IMR-90 (cell line): ENCODE measurements around the gene ZNF521. TPM values are rescaled to one million over a fixed set of nuclear protein-coding genes. Genes with fewer than 3 reads are reported as not detected.

Experiments used
- ATAC-seq: fragments of 200-7000 bp; cut with Tn5 transposase; 2 replicates; pipeline ENCODE4 v1.9.1; 2020; ENCODE audit warnings: low read depth, mild to moderate bottlenecking, moderate library complexity
- BruUV-seq: library from RNA; stranded (reverse); fragments of 400-500 nt; replicated peaks from 2 replicates; lab custom pipeline; 2021; lab: Mats Ljungman, UMichigan
- CTCF ChIA-PET: fragments of 300-600 bp; formaldehyde crosslinking; extraction: SDS; loops from one replicate; lab custom pipeline; 2021; ENCODE audit warnings: antibody characterized with exemption; lab: Yijun Ruan, JAX
- POLR2A ChIA-PET: fragments of 300-600 bp; sonication (Branson Sonifier 250); formaldehyde crosslinking; loops from one replicate; lab custom pipeline; 2022; ENCODE audit warnings: antibody characterized with exemption; ENCODE audit not compliant: unreplicated experiment; lab: Charles Lee
- DNase-seq: peaks from one replicate; pipeline ENCODE4 v3.0.0; 2013
- H2AFZ ChIP-seq: replicated peaks from 2 replicates; pipeline ENCODE3; 2013; ENCODE audit warnings: low read length, mild to moderate bottlenecking; ENCODE audit not compliant: poor library complexity
- H2AK5ac ChIP-seq: 2 replicates; pipeline ENCODE4 v1.6.1; 2013; ENCODE audit warnings: low read depth, low read length, inconsistent platforms
- H2AK9ac ChIP-seq: replicated peaks from 2 replicates; pipeline ENCODE3; 2013; ENCODE audit warnings: mild to moderate bottlenecking, low read depth, low read length, moderate library complexity; ENCODE audit not compliant: poor library complexity
- H2BK120ac ChIP-seq: 2 replicates; pipeline ENCODE4 v1.6.1; 2013; ENCODE audit warnings: low read depth, low read length, inconsistent platforms
- H2BK15ac ChIP-seq: 3 replicates; pipeline ENCODE4 v1.6.1; 2013; ENCODE audit warnings: low read depth, low read length, inconsistent platforms
- H2BK20ac ChIP-seq: 2 replicates; pipeline ENCODE4 v1.6.1; 2013; ENCODE audit warnings: low read depth, mild to moderate bottlenecking, inconsistent platforms, low read length, moderate library complexity
- H2BK5ac ChIP-seq: 2 replicates; pipeline ENCODE4 v1.6.1; 2013; ENCODE audit warnings: mild to moderate bottlenecking, low read depth, low read length, inconsistent platforms; ENCODE audit not compliant: poor library complexity, severe bottlenecking
- H3K14ac ChIP-seq: replicated peaks from 2 replicates; pipeline ENCODE4 v1.6.1; 2013; ENCODE audit warnings: low read depth, low read length, inconsistent platforms
- H3K18ac ChIP-seq: 2 replicates; pipeline ENCODE4 v1.6.1; 2013; ENCODE audit warnings: low read depth, low read length, control low read depth
- H3K23ac ChIP-seq: 2 replicates; pipeline ENCODE4 v1.6.1; 2013; ENCODE audit warnings: low read depth, low read length, inconsistent platforms
- H3K27ac ChIP-seq: 2 replicates; pipeline ENCODE4 v1.5.1; 2013; ENCODE audit warnings: mild to moderate bottlenecking, control low read depth, low read length; ENCODE audit not compliant: insufficient read depth
- H3K27me3 ChIP-seq: 2 replicates; pipeline ENCODE4 v1.6.1; 2013; ENCODE audit warnings: low read length; ENCODE audit not compliant: control insufficient read depth, insufficient read depth
- H3K36me3 ChIP-seq: 2 replicates; pipeline ENCODE4 v1.6.1; 2013; ENCODE audit warnings: low read length, mixed read lengths; ENCODE audit not compliant: control insufficient read depth, insufficient read depth
- H3K4ac ChIP-seq: 2 replicates; pipeline ENCODE4 v1.6.1; 2013; ENCODE audit warnings: low read depth, low read length, inconsistent platforms
- H3K4me1 ChIP-seq: 2 replicates; pipeline ENCODE4 v1.6.1; 2013; ENCODE audit warnings: low read length, mixed read lengths; ENCODE audit not compliant: control insufficient read depth, insufficient read depth
- H3K4me2 ChIP-seq: 2 replicates; pipeline ENCODE4 v1.6.1; 2013; ENCODE audit warnings: low read depth, mild to moderate bottlenecking, control low read depth, low read length, moderate library complexity
- H3K4me3 ChIP-seq: 2 replicates; pipeline ENCODE4 v1.5.1; 2013; ENCODE audit warnings: low read depth, mild to moderate bottlenecking, control low read depth, low read length, moderate library complexity; ENCODE audit not compliant: insufficient read depth
- H3K56ac ChIP-seq: 2 replicates; pipeline ENCODE4 v1.6.1; 2013; ENCODE audit warnings: low read length, inconsistent platforms; ENCODE audit not compliant: insufficient read depth; ENCODE audit errors: extremely low read depth
- H3K79me1 ChIP-seq, 2 experiments: 2 replicates each; pipeline ENCODE4 v1.6.1; 2013; ENCODE audit warnings: low read length in 2 of 2, inconsistent platforms in 1 of 2, low read depth in 1 of 2
- H3K9ac ChIP-seq: 2 replicates; pipeline ENCODE4 v1.6.1; 2013; ENCODE audit warnings: low read depth, low read length, control low read depth
- H3K9me1 ChIP-seq: 2 replicates; pipeline ENCODE4 v1.6.1; 2013; ENCODE audit warnings: low read length, inconsistent platforms; ENCODE audit not compliant: insufficient read depth
- H3K9me3 ChIP-seq: 2 replicates; pipeline ENCODE4 v1.6.1; 2013; ENCODE audit warnings: low read length; ENCODE audit not compliant: control insufficient read depth, insufficient read depth
- H4K20me1 ChIP-seq: 2 replicates; pipeline ENCODE4 v1.6.1; 2013; ENCODE audit warnings: low read length, inconsistent platforms; ENCODE audit not compliant: insufficient read depth
- H4K5ac ChIP-seq: 2 replicates; pipeline ENCODE4 v1.6.1; 2013; ENCODE audit warnings: mild to moderate bottlenecking, low read depth, low read length, control low read depth
- H4K8ac ChIP-seq, 2 experiments: 2 replicates each; pipeline ENCODE4 v1.6.1; 2013; ENCODE audit warnings: low read depth in 2 of 2, low read length in 2 of 2, control low read depth in 1 of 2, inconsistent platforms in 1 of 2
- H4K91ac ChIP-seq: 2 replicates; pipeline ENCODE4 v1.6.1; 2013; ENCODE audit warnings: low read depth, low read length, inconsistent platforms; ENCODE audit not compliant: insufficient read depth
- BHLHE40 ChIP-seq: fragments of 150-350 bp; IDR thresholded peaks from 2 replicates; pipeline ENCODE4 v1.6.1; 2016; ENCODE audit warnings: mild to moderate bottlenecking, low read depth, low read length
- CEBPB ChIP-seq: IDR thresholded peaks from 2 replicates; pipeline ENCODE4 v1.6.1; 2012; ENCODE audit warnings: low read depth, low read length, improper control_type of control experiment
- CHD1 ChIP-seq: IDR thresholded peaks from 2 replicates; pipeline ENCODE4 v1.6.1; 2012; ENCODE audit warnings: low read depth, low read length, improper control_type of control experiment
- CTCF ChIP-seq: conservative IDR thresholded peaks from 2 replicates; pipeline ENCODE4 v1.5.1; 2012; ENCODE audit warnings: mild to moderate bottlenecking, low read depth, low read length, improper control_type of control experiment
- ELK1 ChIP-seq: fragments of 150-350 bp; IDR thresholded peaks from 2 replicates; pipeline ENCODE4 v1.6.1; 2016; ENCODE audit warnings: low read depth, mild to moderate bottlenecking, low read length, moderate library complexity, borderline replicate concordance
- FOS ChIP-seq: fragments of 150-350 bp; IDR thresholded peaks from 2 replicates; pipeline ENCODE4 v1.6.1; 2016; ENCODE audit warnings: low read depth, low read length
- MAFK ChIP-seq: IDR thresholded peaks from 2 replicates; pipeline ENCODE4 v1.6.1; 2012; ENCODE audit warnings: low read depth, low read length, improper control_type of control experiment
- MAZ ChIP-seq: IDR thresholded peaks from 2 replicates; pipeline ENCODE4 v1.6.1; 2012; ENCODE audit warnings: low read depth, mild to moderate bottlenecking, low read length, improper control_type of control experiment, moderate library complexity, borderline replicate concordance
- MXI1 ChIP-seq: IDR thresholded peaks from 2 replicates; pipeline ENCODE4 v1.6.1; 2012; ENCODE audit warnings: low read depth, mild to moderate bottlenecking, low read length, moderate library complexity, borderline replicate concordance
- NFE2L2 ChIP-seq: fragments of 150-350 bp; IDR thresholded peaks from 2 replicates; pipeline ENCODE4 v1.6.1; 2016; ENCODE audit warnings: low read depth, mild to moderate bottlenecking, low read length
- POLR2A ChIP-seq: IDR thresholded peaks from 2 replicates; pipeline ENCODE4 v1.6.1; 2012; ENCODE audit warnings: mild to moderate bottlenecking, low read depth, low read length
- RAD21 ChIP-seq: IDR thresholded peaks from 2 replicates; pipeline ENCODE4 v1.6.1; 2012; ENCODE audit warnings: low read length, improper control_type of control experiment
- RCOR1 ChIP-seq: IDR thresholded peaks from 2 replicates; pipeline ENCODE4 v1.6.1; 2012; ENCODE audit warnings: mild to moderate bottlenecking, low read length, improper control_type of control experiment; ENCODE audit not compliant: insufficient replicate concordance
- RFX5 ChIP-seq: IDR thresholded peaks from 2 replicates; pipeline ENCODE4 v1.8.0; 2012; ENCODE audit warnings: low read depth, mild to moderate bottlenecking, low read length, moderate library complexity
- SMC3 ChIP-seq: fragments of 150-350 bp; IDR thresholded peaks from 2 replicates; pipeline ENCODE4 v1.6.1; 2016; ENCODE audit warnings: low read depth, mild to moderate bottlenecking, antibody characterized with exemption, low read length, moderate library complexity
- USF2 ChIP-seq: fragments of 150-350 bp; IDR thresholded peaks from 2 replicates; pipeline ENCODE4 v1.6.1; 2017; ENCODE audit warnings: mild to moderate bottlenecking, antibody characterized with exemption, low read length, low read depth
- WGBS, 2 experiments: methylation state at CpG; one replicate each; pipeline versions ENCODE4 v1.1.5 to v1.1.7; 2013; ENCODE audit warnings: missing lambda C conversion rate in 2 of 2; ENCODE audit not compliant: insufficient read length in 1 of 2; ENCODE audit errors: extremely low coverage in 2 of 2; 5-methylcytosine and 5-hydroxymethylcytosine counted together
- dilution Hi-C: fragments of 300-500 bp; cut with HindIII; formaldehyde crosslinking; loops from one replicate; pipeline ENCODE4 v1.14.3; 2018; ENCODE audit warnings: low sequenced_read_pairs; ENCODE audit not compliant: unreplicated experiment
- in situ Hi-C: fragments of 300-500 bp; cut with MboI; formaldehyde crosslinking; loops from 3 replicates; pipeline ENCODE4 v1.14.3; 2019; ENCODE audit warnings: low sequenced_read_pairs, inconsistent platforms, mixed read lengths
- intact Hi-C: fragments of 100-400 bp; cut with micrococcal nuclease; formaldehyde crosslinking; loops from 2 replicates; pipeline ENCODE4 v1.10.0; 2022
- polyA plus RNA-seq, 3 experiments: library from polyadenylated mRNA; depleted of rRNA; stranded (reverse); fragments of >200 nt; gene quantifications; 2 replicates each; pipeline ENCODE4 v1.2.3, GENCODE V29; 2012; ENCODE audit warnings: low replicate concordance in 1 of 3
- total RNA-seq: library from RNA; depleted of rRNA; stranded (reverse); fragments of >200 nt; gene quantifications from 2 replicates; pipeline ENCODE4 v1.2.3, GENCODE V29; 2012

ZNF521 gene
- total and polyA plus RNA-seq, 2 of the 4 experiments (the other 2 are of a cell fraction), result 21.5 to 59.3 TPM

GRCh38 chr18:25210622-25211021 is 141.3 kb downstream of the ZNF521 start:
- Histone ChIP-seq H3K27ac (no peak overlapping the region), H2AK5ac (no peak overlapping the region), H2BK120ac (no peak overlapping the region), H4K91ac (no peak overlapping the region), H3K14ac (no peak overlapping the region), H3K9me3 (no peaks in the 10 kb centered on the region), H3K4me3 (no peak overlapping the region), H3K79me1 (peaks cover 0 to 4% of the 10 kb centered on the region in 2 experiments; a peak in 1 of 4 replicates), H2BK20ac (no peak overlapping the region), H3K4ac (no peak overlapping the region), H3K4me2 (no peak overlapping the region), H3K9ac (no peak overlapping the region), H3K9me1 (no peaks in the 10 kb centered on the region), H4K8ac (no peak overlapping the region), H3K23ac (no peak overlapping the region), H2AFZ (no peak overlapping the region), H2BK15ac (no peak overlapping the region), H2AK9ac (no peak overlapping the region), H3K4me1 (no peaks in the 10 kb centered on the region), H3K27me3 (no peaks in the 10 kb centered on the region), H2BK5ac (no peak overlapping the region), H3K56ac (no peak overlapping the region), H4K20me1 (no peaks in the 10 kb centered on the region), H3K36me3 (0 out of 2 replicates have a peak, but pooled peaks cover 1% of the 10 kb centered on the region), H3K18ac (no peak overlapping the region), H4K5ac (no peak overlapping the region)
- no peak for TF ChIP-seq RAD21
- TF ChIP-seq CEBPB, result no peak
- no peak for TF ChIP-seq CHD1
- no peak for TF ChIP-seq USF2
- no peak for TF ChIP-seq MAFK
- TF ChIP-seq CTCF, result no peak
- TF ChIP-seq MAZ, result no peak
- no peak for TF ChIP-seq RFX5
- no peak for TF ChIP-seq RCOR1
- no peak for TF ChIP-seq NFE2L2
- TF ChIP-seq FOS, result no peak
- no peak for TF ChIP-seq BHLHE40
- no peak for TF ChIP-seq ELK1
- TF ChIP-seq MXI1, result no peak
- no peak for TF ChIP-seq SMC3
- TF ChIP-seq POLR2A, result no peak
- BruUV-seq, result no TSS peak
- ATAC-seq, result no peak
- in situ Hi-C loops (no loop called here), dilution Hi-C loops (no loop called here), intact Hi-C loops (no loop called here)
- WGBS, 2 experiments, result no CpG with 5 or more reads among the region's 3 CpGs
- ChIA-PET POLR2A (no interaction called here), CTCF (no interaction called here)
- DNase-seq, result no peak
